Measurements from ENCODE around the gene TTC23.
"Not testable (repeated sequence)": the region's sequence is repeated elsewhere in the genome, so short reads cannot be mapped to it uniquely, and the experiment has no call there.

The TTC23 gene

DNA sequence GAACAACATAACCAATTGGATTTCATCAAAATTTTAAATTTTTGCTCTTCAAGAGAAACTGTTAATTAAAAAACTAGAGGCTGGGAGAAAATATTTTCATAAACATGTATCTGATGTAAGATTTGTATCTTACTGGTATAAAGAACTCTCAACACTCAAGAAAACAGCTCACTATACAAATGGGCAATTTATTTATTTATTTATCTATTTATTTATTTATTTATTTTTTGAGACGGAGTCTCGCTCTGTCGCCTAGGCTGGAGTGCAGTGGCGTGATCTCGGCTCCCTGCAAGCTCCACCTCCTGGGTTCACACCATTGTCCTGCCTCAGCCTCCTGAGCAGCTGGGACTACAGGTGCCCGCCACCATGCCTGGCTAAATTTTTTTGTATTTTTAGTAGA, 15.2 kb downstream of the TTC23 start:
- not testable (repeated sequence) for H3K36me3 ChIP-seq (ENCODE audit: insufficient read depth, low read length); H3K9me3 ChIP-seq (ENCODE audit: control insufficient read depth, insufficient read depth, low read length); H3K4me1 ChIP-seq (ENCODE audit: insufficient read depth, low read length); H3K9ac ChIP-seq (ENCODE audit: low read depth, low read length)

DNA sequence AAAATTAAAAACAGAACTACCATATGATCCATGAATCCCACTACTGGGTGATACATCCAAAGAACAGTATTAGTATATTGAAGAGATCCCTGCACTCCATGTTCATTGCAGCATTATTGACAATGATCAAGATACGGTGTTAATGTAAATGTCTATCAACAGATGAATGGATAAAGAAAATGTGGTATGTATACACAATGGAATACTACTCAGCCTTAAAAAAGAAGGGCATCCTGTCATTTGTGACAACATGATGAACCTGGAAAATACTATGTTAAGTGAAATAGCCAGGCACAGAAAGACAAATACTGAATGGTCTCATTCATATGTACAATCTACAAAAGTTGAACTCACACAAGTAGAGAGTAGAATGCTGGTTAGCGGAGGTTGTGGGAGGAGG, 16.6 kb downstream of the TTC23 start:
- Histone ChIP-seq H3K9me3 (ENCODE audit: control insufficient read depth, insufficient read depth, low read length) (no peaks in the 10 kb centered on the region; the same call in 1 of the 2 replicates), H3K36me3 (ENCODE audit: insufficient read depth, low read length) (no peaks in the 10 kb centered on the region), H3K4me1 (ENCODE audit: insufficient read depth, low read length) (no peaks in the 10 kb centered on the region), H3K9ac (ENCODE audit: low read depth, low read length) (no peak overlapping the region)

DNA sequence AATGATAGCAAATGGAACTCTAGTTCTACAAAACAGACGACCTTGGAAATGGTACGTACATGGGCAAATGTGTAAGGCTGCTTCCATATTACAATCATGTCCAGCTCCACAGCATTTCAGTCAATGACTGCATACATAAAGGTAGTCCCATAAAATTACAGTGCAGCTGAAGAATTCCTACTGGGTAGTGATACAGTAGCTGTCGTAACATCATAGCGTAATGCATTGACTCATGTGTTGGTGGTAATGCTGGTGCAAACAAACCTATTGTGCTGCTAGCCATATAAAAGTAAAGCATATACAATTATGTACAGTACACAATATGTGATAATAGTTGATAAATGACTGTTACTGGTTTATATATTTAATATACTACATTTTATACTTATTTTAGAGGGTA, 18.5 kb downstream of the TTC23 start:
- Histone ChIP-seq H3K9ac (ENCODE audit: low read depth, low read length) (no peak overlapping the region), H3K4me1 (ENCODE audit: insufficient read depth, low read length) (no peaks in the 10 kb centered on the region), H3K36me3 (ENCODE audit: insufficient read depth, low read length) (no peaks in the 10 kb centered on the region), H3K9me3 (ENCODE audit: control insufficient read depth, insufficient read depth, low read length) (no peaks in the 10 kb centered on the region; the same call in 1 of the 2 replicates)

DNA sequence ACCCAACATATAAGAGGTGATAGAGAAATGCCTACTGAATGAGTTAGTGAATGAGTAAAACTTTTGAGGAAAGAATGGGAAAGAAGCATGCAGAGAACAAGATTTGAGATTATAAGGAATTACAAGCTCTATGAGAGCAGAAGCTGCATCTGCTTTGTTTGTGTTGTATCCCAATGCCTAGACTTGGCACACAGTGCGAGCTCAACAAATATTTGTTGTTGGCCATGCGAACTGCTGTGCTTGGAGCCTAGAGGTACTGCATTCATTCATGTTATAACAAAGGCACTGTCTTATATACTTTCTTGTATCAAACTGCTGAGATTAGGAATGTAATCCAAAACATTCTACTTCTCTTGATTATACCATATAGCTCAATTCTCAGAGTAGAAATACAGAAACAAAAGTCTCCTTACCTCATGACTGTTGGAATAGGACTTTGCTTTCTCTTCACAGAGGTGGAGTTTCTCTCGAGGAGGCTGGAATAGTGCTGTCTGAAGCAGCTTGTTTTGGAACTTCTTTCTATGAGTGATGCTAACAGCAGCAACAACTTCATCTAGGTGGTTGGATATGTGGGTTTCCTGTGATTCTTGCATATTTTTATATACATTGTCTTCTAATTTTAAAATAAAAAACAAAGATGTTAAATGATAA, 21.1 kb downstream of the TTC23 start:
- no peaks in the 10 kb centered on the region; the same call in 1 of the 2 replicates for H3K36me3 ChIP-seq (ENCODE audit: insufficient read depth, low read length)
- no peak overlapping the region for H3K9ac ChIP-seq (ENCODE audit: low read depth, low read length)
- H3K4me1 ChIP-seq (ENCODE audit: insufficient read depth, low read length) = no peaks in the 10 kb centered on the region
- no peaks in the 10 kb centered on the region; the same call in 1 of the 2 replicates for H3K9me3 ChIP-seq (ENCODE audit: control insufficient read depth, insufficient read depth, low read length)

DNA sequence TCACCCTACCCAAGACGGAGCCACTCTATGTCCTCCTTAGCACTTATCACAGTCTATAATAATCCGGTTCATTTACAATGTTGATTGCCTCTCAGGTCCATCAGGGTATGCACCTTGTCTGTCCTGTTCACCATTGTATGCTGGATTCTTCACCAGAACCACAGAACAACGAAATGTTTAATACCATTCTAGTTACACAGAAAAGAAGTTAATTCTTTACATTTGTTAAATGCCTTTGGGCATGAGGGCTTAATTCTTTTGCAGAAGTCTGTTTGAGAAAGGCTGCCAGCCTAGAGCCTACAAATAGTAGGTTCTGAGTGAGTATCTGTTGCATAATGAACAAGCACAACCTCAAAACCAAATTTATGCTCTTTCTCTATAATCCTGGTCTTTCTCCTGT, 22.6 kb downstream of the TTC23 start:
- H3K36me3 ChIP-seq (ENCODE audit: insufficient read depth, low read length) = no peaks in the 10 kb centered on the region; the same call in 1 of the 2 replicates
- H3K9me3 ChIP-seq (ENCODE audit: control insufficient read depth, insufficient read depth, low read length) = no peaks in the 10 kb centered on the region
- no peak overlapping the region for H3K9ac ChIP-seq (ENCODE audit: low read depth, low read length)
- H3K4me1 ChIP-seq (ENCODE audit: insufficient read depth, low read length) = no peaks in the 10 kb centered on the region

DNA sequence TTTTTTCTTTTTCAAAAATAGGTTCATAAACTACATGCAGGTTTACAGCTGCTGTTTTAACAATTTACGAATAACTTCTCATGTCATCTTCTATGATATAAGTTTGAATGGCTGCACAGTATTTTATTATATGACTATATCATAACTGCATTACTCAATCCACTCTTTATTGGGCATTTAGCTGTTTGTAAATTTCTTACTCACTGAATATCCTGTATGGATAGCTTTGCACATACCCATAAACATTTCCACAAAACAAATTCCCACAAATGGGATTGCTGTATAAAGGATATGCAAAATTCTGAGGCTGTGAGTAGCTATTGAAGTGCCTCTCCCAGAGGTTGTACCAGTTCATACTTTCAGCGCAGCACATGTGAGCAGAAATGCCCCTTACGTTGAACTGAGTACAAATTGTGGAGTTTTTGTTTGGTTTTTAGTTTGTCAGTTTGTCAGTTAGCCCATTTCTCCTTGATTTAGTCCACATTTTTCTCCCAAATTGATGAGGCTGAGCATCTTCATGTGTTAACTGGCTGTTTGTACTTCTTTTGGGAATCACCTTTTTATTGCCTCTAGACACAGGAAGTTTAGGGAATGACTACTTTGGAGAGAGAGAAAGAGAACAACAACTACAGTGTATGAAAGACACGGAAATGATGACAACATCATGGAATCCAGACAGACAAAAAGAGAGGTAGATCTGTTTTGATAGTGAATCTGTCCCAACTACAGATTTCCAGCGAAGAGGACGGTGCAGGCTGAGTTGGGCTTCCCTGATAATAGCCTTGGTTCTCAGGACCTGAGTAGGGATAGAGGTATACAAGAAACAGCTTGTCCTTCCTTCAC, 24.8 kb downstream of the TTC23 start:
- no peak overlapping the region for H3K9ac ChIP-seq (ENCODE audit: low read depth, low read length)
- no peaks in the 10 kb centered on the region; the same call in 1 of the 2 replicates for H3K36me3 ChIP-seq (ENCODE audit: insufficient read depth, low read length)
- H3K9me3 ChIP-seq (ENCODE audit: control insufficient read depth, insufficient read depth, low read length) = no peaks in the 10 kb centered on the region
- H3K4me1 ChIP-seq (ENCODE audit: insufficient read depth, low read length) = no peaks in the 10 kb centered on the region

DNA sequence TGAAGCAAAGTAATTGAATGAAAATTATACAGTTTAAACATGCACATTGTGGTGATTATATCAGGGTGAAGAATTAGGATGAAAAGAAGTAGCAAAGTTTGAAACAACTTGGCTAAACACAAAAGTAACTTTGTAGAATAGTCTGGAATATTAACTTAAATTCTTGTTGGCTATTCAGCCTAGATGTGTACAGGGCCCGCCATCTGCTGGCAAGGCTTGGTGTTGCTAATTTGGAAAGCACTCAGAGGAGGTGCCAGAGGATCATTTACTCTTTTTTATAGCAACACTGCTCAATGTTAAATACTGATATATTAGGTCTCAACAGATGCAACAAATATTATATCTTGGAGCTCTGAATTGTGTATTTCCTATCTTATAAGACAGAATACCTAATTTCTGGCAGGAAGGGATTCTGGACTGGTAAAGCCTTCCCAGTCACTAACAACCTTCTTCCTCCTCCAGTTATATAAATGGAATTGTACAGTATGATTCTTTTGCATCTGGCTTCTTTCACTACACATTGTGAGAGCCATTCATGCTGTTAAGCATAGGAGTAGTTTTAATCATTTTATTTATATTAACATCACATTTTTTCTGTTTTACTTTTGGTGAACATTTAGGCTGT, 36.1 kb downstream of the TTC23 start:
- Histone ChIP-seq H3K36me3 (ENCODE audit: insufficient read depth, low read length) (no peaks in the 10 kb centered on the region; the same call in 1 of the 2 replicates), H3K9me3 (ENCODE audit: control insufficient read depth, insufficient read depth, low read length) (no peaks in the 10 kb centered on the region), H3K4me1 (ENCODE audit: insufficient read depth, low read length) (0 out of 2 replicates have a peak, but pooled peaks cover 4% of the 10 kb centered on the region), H3K9ac (ENCODE audit: low read depth, low read length) (no peak overlapping the region)

DNA sequence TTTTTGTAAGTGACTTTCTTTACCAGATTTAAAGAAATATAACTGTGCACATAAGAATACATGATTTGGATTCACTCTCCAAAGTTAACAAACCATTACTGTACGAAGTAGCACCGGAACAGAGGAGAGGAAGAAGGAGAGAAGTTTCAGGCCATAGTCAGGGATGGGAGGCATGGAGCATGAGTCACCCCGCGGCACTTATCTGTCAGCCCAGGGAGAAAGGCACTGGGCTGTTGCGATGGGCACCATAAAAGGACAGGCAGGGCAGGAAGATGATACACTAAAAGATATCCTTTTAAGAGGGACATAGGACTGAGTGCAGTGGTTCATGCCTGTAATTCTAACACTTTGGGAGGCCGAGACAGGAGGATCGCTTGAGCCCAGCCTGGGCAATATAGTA, 37.0 kb downstream of the TTC23 start:
- Histone ChIP-seq H3K4me1 (ENCODE audit: insufficient read depth, low read length) (no peaks in the 10 kb centered on the region), H3K9me3 (ENCODE audit: control insufficient read depth, insufficient read depth, low read length) (no peaks in the 10 kb centered on the region), H3K36me3 (ENCODE audit: insufficient read depth, low read length) (no peaks in the 10 kb centered on the region; the same call in 1 of the 2 replicates), H3K9ac (ENCODE audit: low read depth, low read length) (no peak overlapping the region)

DNA sequence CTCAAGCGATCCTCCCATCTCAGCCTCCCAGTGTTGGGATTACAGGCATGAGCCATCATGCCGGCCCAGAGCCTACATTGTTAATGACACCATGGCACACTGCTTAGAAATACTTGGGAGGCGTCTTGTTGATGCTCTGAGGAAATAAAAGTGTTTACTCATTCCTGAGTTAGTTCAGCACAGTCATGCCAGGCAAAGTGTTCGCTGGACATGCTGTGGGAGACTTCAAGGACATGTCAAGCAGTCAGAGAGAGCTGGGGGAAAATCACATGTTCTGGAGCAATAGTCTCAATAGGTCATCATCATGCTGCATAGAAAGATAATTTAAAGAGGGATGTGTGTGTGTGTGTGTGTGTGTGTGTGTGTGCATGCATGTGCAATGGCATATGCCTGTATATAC, 37.5 kb downstream of the TTC23 start:
- H3K4me1 ChIP-seq (ENCODE audit: insufficient read depth, low read length) = no peaks in the 10 kb centered on the region

DNA sequence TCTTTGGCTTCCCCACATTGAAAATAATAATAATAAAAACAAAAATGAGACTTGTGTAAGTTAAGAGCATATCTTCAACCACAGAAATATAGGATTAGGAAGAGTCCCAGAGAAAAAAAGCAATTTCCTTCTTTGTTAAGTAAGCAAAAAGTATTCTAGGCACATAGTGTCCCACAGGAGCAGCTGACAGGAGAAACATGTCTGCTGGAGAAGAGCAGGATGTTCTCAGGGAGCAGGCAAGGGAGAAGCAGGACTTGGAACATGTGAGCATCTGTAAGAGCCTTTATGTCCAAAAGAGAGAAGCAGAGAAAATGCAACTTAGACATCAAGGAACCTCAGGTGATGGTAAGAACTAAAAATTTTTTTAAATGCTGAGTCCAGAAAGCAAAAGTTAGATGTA, 39.0 kb downstream of the TTC23 start:
- Histone ChIP-seq H3K36me3 (ENCODE audit: insufficient read depth, low read length) (no peaks in the 10 kb centered on the region), H3K9ac (ENCODE audit: low read depth, low read length) (no peak overlapping the region), H3K4me1 (ENCODE audit: insufficient read depth, low read length) (no peaks in the 10 kb centered on the region), H3K9me3 (ENCODE audit: control insufficient read depth, insufficient read depth, low read length) (no peaks in the 10 kb centered on the region)

More for the DNA sequence above, 37.5 kb downstream of the TTC23 start:
- Histone ChIP-seq H3K9me3 (ENCODE audit: control insufficient read depth, insufficient read depth, low read length) (no peaks in the 10 kb centered on the region), H3K9ac (ENCODE audit: low read depth, low read length) (no peak overlapping the region), H3K36me3 (ENCODE audit: insufficient read depth, low read length) (no peaks in the 10 kb centered on the region; the same call in 1 of the 2 replicates)

DNA sequence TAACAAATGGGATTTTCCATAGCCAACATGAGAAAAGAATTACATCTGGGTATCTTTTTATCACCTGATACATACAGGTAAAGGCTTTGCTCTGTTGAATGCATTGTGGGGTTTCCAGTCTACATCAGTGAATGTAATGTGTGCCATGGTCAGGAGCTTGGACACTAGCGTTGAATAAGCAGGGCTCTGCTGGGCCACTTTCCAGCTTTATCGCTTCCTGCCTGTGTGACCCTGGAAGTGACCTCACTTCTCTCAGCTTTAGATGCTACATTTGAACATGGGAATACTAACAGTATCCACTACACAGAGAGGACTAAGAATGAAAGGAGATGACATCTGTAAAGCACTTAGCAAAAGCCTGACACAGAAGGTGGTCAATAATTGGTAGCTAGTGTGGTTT, 40.1 kb downstream of the TTC23 start:
- Histone ChIP-seq H3K4me1 (ENCODE audit: insufficient read depth, low read length) (no peaks in the 10 kb centered on the region), H3K9me3 (ENCODE audit: control insufficient read depth, insufficient read depth, low read length) (no peaks in the 10 kb centered on the region), H3K9ac (ENCODE audit: low read depth, low read length) (no peak overlapping the region), H3K36me3 (ENCODE audit: insufficient read depth, low read length) (no peaks in the 10 kb centered on the region)

DNA sequence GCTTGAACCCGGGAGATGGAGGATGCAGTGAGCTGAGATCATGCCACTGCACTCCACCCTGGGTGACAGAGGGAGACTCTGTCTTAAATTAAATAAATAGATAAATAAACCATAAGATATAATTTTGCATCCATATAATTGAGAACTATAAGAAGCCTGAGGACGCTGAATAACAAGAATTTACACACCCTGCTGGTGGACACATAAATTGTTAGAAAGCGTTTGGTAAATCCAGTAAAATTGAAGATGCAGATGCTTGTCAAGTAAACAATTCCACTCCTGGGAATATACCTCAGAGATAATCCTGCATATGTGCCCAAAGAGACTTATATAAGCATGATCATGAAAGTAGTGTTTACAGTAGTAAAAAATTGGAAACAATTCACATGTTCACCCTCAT, 41.7 kb downstream of the TTC23 start:
- no peaks in the 10 kb centered on the region for H3K9me3 ChIP-seq (ENCODE audit: control insufficient read depth, insufficient read depth, low read length)
- no peak overlapping the region for H3K9ac ChIP-seq (ENCODE audit: low read depth, low read length)
- no peaks in the 10 kb centered on the region for H3K4me1 ChIP-seq (ENCODE audit: insufficient read depth, low read length)
- no peaks in the 10 kb centered on the region for H3K36me3 ChIP-seq (ENCODE audit: insufficient read depth, low read length)

DNA sequence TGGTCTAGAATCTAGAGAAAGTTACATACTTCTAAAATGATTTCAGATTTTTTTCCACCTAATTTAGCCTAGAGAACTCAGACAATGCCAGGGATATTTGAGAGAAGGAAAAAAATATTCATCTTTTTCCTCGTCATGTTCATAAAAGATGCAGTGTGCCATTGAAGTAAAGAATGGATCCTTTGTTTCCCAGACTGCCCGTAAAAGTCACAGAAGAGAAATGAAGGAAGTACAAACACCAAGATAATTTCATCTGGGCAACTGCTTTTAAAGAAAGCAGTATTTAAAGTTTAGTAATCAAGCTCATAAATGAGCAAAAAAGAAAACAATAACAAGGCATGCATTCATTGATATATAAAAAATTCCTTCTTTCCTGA, 47.2 kb downstream of the TTC23 start:
- H3K9ac ChIP-seq (ENCODE audit: low read depth, low read length) = no peak overlapping the region
- H3K9me3 ChIP-seq (ENCODE audit: control insufficient read depth, insufficient read depth, low read length) = no peaks in the 10 kb centered on the region
- H3K36me3 ChIP-seq (ENCODE audit: insufficient read depth, low read length) = no peaks in the 10 kb centered on the region; the same call in 1 of the 2 replicates
- H3K4me1 ChIP-seq (ENCODE audit: insufficient read depth, low read length) = no peaks in the 10 kb centered on the region

DNA sequence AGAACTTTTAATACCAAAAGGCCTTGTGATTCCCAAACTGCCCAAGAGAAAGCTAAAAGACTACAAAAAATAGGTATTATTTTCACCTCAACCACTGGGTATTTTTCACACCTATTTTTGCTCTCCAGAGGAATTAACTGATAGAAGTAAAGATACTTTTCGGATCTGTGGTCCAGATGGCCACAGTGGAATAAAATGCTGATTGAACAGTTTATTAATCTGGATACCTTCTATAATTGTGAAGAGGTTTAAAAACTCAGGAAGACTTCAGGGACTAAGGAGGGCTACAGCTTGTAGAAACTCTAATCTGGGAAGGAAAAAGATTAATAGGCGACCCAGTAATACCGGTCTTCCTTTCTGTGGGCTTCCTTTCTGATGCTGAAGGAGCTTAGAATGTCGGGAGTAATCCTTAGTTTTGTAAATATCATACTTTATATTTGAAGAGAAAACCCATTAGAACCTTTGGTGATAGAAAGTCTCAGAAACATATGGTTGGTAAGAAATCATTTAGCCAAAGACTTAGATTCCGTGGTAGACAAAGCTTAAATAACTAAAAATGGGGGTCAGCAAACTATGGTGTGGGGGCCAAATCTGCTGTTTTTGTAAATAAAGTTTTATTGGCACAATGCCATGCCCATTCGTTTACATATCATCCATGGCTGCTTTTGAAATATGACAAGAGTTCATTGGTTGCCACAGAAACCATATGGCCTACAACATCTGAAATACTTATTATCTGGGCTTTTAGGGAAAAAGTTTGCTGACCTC, 47.8 kb downstream of the TTC23 start:
- Histone ChIP-seq H3K4me1 (ENCODE audit: insufficient read depth, low read length) (no peaks in the 10 kb centered on the region), H3K36me3 (ENCODE audit: insufficient read depth, low read length) (no peaks in the 10 kb centered on the region; the same call in 1 of the 2 replicates), H3K9ac (ENCODE audit: low read depth, low read length) (no peak overlapping the region), H3K9me3 (ENCODE audit: control insufficient read depth, insufficient read depth, low read length) (no peaks in the 10 kb centered on the region)
